RWPE1 (cell line): Measurements from ENCODE around the gene TBC1D5.

Experiments
- CTCF ChIA-PET: fragments of 350-600 bp; sonication (Branson Sonifier 250); formaldehyde crosslinking; extraction: SDS; loops from one replicate; lab custom pipeline; 2021; lab: Yijun Ruan, JAX
- POLR2A ChIA-PET: fragments of 400-600 bp; formaldehyde crosslinking; extraction: SDS; loops from one replicate; lab custom pipeline; 2020; ENCODE audit warnings: antibody characterized with exemption; ENCODE audit not compliant: low non-redundant PET; lab: Yijun Ruan, JAX
- DNase-seq: peaks from one replicate; pipeline ENCODE4 v3.0.0; 2012; ENCODE audit warnings: low spot score
- H3K27ac ChIP-seq: fragments of 450-650 bp; 2 replicates; pipeline ENCODE4 v1.5.1; 2017
- CTCF ChIP-seq: fragments of 450-650 bp; conservative IDR thresholded peaks from 2 replicates; pipeline ENCODE4 v1.5.1; 2017; ENCODE audit warnings: low read depth, mild to moderate bottlenecking

TBC1D5 gene

GRCh38 chr3:17772556-17772955 is 30.1 kb upstream of the TBC1D5 start:
- DNase-seq, result no peak
- CTCF ChIA-PET, result no interaction called here
- POLR2A ChIA-PET, result no interaction called here
- H3K27ac ChIP-seq, result no peak overlapping the region
- no peak for TF ChIP-seq CTCF

- TF ChIP-seq CTCF, result no peak
- ChIA-PET POLR2A (no interaction called here), CTCF (no interaction called here)
- no peak overlapping the region for H3K27ac ChIP-seq
- no peak for DNase-seq
These were observed 29.0 kb upstream of the TBC1D5 start for GRCh38 chr3:17771177-17772017.

DNA sequence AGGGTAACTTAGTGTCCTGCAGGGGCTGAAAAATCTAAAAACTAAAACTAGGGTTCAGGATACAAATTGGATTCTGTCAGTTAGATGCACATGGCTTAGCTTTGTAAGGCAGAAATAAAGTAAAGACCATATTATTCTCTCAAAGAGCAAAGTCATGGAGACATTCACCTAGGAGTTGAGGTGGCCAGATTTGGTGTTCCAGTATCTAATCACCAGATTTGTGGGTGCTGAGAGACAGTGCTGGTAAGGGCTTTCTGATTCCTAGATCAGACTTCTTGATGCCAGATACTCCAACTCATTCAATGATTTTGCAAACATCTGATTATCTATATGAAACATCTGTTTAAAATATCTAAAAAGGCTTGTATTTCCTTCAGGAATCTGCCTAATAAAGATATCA is 28.3 kb upstream of the TBC1D5 start:
- ChIA-PET POLR2A (no interaction called here), CTCF (no interaction called here)
- DNase-seq, result no peak
- no peak overlapping the region for H3K27ac ChIP-seq
- no peak for TF ChIP-seq CTCF

- ChIA-PET CTCF (no interaction called here), POLR2A (no interaction called here)
- TF ChIP-seq CTCF, result no peak
- H3K27ac ChIP-seq, result no peak overlapping the region
- DNase-seq, result no peak
These were observed 23.5 kb upstream of the TBC1D5 start for GRCh38 chr3:17765819-17766472.

GRCh38 chr3:17761563-17761962 is 19.1 kb upstream of the TBC1D5 start:
- no peak for TF ChIP-seq CTCF
- DNase-seq, result no peak
- H3K27ac ChIP-seq, result no peak overlapping the region
- ChIA-PET CTCF (no interaction called here), POLR2A (no interaction called here)

- CTCF ChIA-PET, result no interaction called here
- DNase-seq, result no peak
- no peak for TF ChIP-seq CTCF
- POLR2A ChIA-PET, result no interaction called here
- no peak overlapping the region for H3K27ac ChIP-seq
These were observed 17.5 kb upstream of the TBC1D5 start for GRCh38 chr3:17759901-17760300.
